Pons (tissue), 1 donor: Measurements from ENCODE around the gene EIF3CL.
"Not testable (repeated sequence)": the region's sequence is repeated elsewhere in the genome, so short reads cannot be mapped to it uniquely, and the experiment has no call there.

Source experiments
- DNase-seq: peaks from one replicate; pipeline ENCODE4 v3.0.0-alpha.2; 2016; ENCODE audit warnings: low spot score

The EIF3CL gene

DNA sequence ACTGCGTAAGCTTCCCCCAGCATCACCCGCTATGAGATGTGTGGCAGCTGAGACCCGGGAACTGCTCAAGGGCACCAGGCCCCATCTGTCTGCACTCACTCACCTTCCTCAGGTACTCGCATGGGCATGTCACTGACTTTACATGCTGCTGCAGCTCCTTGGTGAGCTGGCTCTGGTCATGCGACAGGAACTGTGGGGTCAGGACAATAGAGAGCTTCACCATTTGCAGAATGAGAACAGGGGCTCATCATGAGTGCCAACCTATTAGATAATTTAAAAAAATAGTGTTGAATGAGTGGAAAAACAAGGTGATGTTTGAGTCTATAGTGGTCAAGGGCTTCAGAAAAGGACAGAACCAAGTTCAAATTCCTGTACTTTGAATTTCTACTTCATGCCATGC is 41.0 kb downstream of the EIF3CL start:
- DNase-seq = not testable (repeated sequence)

GRCh38 chr16:28338230-28338629 is 65.4 kb downstream of the EIF3CL start:
- not testable (repeated sequence) for DNase-seq

- not testable (repeated sequence) for DNase-seq
Measured at GRCh38 chr16:28336940-28337710, 66.5 kb downstream of the EIF3CL start.

DNA sequence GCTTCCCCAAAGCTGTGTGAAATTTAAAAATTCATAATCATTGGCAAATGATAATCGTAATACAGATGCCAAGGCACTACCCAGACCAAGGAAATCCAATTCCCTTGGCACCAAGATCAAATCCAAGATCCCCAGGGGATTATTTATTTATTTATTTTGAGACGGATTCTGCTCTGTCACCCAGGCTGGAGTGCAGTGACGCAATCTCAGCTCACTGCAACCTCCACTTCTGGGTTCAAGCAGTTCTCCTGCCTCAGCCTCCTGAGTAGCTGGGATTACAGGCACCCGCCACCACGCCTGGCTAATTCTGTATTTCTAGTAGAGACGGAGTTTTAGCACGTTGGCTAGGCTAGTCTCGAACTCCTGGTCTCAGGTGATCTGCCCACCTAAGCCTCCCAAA is 68.0 kb downstream of the EIF3CL start:
- not testable (repeated sequence) for DNase-seq

DNA sequence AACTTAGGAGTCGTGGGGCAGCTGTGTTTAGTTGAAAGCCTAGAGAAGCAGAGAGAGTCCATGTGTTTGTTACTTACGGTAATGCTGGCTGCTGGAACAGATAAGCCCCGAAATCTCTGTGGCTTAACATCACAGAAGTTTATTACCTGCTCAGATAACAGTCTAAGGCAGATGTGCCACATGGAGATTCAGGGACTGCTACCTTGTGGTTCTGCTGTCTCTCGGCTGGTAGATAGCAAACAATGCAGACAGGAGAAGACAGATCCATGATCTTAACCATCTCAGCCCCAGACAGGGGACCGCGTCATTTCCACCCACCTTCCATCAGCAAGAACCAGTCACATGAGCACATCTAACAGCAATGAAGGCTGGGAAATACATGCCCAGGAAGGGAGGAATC is 71.0 kb downstream of the EIF3CL start:
- not testable (repeated sequence) for DNase-seq

- not testable (repeated sequence) for DNase-seq
Measured at GRCh38 chr16:28330981-28331380, 72.7 kb downstream of the EIF3CL start.

DNA sequence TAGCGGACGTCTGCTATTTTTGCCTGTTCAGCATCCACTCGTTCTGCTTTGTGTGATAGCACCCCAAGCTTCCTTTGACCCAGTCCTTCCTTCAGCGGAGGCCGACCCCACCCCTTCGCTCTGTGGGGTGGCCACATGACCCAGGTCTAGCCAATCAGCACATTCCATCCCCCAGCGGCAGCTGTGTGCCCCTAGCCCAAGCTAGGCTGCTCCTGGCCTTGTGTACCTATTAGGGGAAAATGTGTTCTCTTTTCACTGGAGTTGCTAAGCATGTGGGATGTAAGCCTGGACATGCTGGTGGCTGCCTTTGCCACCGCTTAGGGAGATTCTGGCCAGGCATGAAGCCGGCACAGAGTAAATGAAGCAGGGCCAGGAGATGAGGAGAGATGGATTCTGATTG is 73.4 kb downstream of the EIF3CL start:
- DNase-seq = peak; percentile 28
